ENCODE data around the gene BCR.
"Not testable (repeated sequence)": the region's sequence is repeated elsewhere in the genome, so short reads cannot be mapped to it uniquely, and the experiment has no call there.

The BCR gene

DNA sequence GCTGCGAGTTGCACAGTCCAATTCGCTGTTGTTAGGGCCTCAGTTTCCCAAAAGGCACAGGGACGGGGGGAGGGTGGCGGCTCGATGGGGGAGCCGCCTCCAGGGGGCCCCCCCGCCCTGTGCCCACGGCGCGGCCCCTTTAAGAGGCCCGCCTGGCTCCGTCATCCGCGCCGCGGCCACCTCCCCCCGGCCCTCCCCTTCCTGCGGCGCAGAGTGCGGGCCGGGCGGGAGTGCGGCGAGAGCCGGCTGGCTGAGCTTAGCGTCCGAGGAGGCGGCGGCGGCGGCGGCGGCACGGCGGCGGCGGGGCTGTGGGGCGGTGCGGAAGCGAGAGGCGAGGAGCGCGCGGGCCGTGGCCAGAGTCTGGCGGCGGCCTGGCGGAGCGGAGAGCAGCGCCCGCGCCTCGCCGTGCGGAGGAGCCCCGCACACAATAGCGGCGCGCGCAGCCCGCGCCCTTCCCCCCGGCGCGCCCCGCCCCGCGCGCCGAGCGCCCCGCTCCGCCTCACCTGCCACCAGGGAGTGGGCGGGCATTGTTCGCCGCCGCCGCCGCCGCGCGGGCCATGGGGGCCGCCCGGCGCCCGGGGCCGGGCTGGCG lies at the start of gene BCR:
Gene BCR (plus strand): TSS at position 209 of the 592 bp plus-strand sequence. CDS start 452 bp downstream, outside the sequence.
- peak; percentile 79 for DNase-seq

DNA sequence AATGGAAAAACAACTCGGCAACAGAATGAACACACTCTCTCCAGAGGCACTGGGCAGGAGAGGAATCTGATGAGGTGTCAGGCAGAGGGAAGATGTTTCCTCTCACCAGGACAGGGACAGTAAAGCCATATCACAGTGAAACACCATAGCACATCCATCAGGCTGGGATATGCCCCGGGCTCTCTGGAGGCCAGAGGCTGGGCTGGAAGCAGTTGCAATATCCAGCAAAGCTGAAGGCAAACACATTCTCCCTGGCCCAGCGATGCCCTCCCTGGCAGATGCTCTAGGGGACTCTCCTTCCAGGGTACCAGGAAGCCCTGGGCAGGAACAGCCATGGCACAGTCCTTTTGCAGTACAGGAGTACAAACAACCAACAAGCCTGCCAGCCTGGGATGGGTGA lies 49.6 kb upstream of the BCR start:
- DNase-seq = no peak

DNA sequence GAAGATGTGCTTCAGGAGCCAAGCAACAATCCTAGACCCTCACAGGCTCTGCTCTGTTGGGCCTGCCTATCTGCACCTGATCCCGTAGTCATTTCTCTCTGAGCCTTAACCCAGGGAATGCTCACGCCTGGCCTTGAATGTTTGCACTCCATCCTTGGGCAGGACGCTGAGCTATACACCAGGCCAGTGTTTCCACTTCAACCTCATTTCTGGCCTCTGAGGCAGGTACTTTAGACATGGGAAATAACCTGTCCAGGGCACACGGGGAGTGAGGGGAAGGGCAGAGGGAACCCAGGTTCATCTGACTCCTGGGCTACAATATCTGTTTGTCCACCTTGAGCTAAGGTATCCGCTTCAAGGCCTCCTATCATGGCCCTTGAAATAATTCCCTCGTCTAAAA lies 48.4 kb upstream of the BCR start:
- DNase-seq = no peak

DNA sequence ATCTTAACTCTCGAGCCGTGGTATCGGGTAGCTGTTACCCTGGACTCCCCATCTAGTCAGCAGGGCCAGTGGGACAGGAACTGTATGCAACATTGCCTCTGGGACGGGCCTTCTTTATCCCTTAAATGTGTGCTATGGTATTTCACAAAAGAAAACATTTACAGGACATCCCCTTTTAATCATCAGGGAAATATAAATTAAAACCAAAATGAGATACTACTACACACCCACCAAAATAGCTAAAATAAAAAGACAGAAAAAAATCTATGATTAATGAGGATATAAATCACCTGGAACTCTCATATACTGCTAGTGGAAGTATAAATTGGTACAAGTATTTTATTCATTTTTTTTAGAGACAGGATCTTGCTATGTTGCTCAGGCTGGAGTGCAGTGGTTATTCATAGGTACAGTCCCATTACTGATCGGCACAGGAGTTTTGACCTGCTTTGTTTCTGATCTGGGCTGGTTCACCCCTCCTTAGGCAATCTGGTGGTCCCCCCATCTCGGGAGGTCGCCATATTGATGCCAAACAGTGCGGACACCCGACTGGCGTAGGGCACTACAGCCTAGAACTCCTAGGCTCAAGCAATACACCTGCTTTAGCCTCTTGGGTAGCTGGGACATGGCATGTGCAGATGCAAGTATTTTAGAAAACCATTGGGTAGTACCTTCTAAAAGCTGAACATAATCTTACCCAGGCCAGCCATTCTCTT lies 47.8 kb upstream of the BCR start:
- no peak for DNase-seq

DNA sequence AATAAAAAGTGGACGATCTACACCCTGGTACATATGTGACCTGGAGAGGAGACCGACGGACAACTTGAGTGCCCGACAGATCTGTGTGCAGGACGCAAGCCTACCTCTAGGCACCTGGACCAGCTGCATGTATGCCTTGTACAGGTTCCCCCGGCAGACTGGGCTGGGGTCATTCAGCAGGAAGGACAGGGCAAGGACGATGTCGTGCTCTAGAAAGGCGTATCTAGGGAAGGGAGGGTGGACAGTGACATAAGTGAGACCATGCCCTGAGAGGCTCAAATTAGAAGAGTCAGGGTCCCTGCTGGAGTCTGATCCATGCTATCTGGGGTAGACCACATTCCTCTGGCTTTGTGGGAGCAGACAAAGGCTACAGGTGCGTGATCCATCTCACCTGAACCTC lies 46.4 kb upstream of the BCR start:
- DNase-seq = no peak

DNA sequence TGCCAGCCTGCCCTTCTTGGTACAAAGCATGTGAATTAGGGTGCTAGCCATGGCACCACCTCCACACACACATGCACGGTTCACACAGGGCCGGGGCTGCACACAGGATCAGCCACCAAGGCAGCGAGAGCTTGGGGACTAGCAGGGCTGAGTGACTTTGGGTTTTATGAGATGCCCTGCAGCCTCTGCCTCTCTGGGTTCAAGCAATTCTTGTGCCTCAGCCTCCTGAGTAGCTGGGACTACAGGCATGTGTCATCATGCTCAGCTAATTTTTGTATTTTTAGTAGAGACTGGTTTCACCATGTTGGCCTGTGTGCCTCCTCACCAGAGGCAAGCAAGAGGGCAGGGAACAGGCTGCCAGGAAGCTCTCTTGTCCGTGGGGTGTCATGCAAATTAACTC lies 43.3 kb upstream of the BCR start:
- not testable (repeated sequence) for DNase-seq

DNA sequence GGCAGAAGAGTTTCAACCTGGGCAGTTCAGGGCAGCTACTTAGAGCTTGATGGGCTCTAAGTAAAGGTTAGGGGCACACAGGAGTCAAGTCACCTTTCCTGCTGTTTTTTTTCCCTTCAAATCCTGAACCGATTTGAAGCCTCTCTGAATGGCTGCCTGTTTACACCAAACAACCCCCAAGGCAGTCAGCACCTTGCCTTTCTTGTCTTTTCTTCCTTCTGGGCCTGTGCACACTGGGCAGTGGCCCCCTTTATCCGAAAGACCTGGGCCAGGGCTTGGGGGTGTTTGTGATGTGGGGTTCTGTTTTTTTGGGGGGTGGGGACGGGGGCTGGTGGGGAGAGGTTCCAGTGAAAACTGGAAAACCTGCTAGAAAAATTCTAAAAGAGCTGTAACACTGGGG lies 42.8 kb upstream of the BCR start:
- no peak for DNase-seq

DNA sequence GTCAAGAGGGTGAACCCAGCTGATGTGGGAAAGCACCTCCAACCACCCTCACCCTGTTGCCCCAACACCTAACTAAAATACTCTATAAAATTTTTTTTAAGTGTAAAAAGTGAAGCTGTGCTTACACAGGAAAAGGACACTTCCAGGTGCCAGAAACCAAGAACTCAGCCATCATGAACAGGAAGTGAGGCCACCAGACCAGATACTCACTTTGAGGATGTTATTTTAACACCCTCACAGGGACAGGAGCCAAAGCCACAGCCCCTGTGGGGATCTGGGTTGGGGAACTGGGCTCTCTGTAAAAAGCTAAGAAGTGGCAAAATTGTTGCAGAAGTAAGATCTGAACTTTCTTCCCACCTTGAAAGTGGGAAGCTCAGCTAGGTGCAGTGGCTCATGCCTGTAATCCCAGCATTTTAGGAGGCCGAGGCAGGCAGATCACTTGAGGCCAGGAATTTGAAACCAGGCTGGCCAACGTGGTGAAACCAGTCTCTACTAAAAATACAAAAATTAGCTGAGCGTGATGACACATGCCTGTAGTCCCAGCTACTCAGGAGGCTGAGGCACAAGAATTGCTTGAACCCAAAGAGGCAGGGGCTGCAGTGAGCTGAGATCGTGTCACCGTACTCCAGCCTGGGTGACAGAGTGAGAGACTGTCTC lies 42.3 kb upstream of the BCR start:
- no peak for DNase-seq

DNA sequence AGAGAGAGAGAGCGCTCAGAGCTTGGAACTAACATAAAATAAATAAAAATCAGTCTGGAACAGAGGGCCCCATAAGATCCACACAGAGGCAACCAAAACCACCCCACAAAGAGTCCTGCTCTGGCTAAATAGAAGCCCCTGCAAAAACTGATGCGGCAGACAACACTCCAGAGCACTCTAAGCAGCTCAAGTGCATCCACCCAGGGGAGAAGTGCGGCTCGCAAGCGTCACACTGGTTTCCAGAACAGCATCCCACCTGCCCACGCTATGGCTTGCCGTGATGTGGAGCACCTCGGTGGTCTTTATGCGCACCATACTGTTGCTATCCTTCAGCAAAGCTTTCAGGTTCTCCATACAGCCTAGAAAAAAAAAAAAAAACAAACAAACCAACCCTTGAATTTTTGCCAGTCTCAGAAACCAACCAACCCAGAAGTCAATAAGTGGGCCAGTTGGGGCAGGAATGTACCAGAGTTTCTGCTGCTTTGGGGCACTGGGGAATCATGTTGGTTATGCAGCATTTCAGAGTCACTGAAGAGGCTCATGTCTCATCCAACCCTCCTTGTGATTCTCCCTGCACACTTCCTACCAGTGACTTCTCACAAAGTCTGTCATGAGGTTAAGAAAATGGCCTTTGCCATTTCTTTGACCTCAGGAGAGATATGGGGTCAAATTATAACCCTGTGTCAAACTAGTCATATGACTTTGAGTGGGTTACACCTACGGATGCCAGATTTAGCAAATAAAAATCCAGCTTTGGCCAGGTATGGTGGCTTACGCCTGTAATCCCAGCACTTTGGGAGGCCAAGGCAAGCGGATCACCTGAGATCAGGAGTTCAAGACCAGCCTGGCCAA lies 41.5 kb upstream of the BCR start:
- no peak for DNase-seq

DNA sequence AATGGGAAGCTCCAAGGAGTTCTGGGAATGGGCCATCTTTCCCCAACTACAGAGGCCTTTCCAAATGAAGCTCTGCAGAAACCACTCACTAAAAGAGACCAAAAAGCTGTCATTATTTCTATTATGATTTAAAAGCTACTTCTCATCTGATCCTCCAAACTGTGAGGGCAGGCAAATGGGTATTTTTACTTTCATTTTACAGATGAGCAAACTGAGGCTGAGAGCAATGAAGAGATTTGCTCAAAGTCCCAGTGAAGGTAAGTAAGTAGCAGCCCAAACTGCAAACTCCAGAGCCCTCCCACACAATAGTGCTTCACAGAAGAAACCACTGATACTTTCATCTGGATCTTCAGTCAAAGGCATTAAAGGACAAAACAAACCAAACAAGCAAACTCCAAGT lies 39.9 kb upstream of the BCR start:
- no peak for DNase-seq

DNA sequence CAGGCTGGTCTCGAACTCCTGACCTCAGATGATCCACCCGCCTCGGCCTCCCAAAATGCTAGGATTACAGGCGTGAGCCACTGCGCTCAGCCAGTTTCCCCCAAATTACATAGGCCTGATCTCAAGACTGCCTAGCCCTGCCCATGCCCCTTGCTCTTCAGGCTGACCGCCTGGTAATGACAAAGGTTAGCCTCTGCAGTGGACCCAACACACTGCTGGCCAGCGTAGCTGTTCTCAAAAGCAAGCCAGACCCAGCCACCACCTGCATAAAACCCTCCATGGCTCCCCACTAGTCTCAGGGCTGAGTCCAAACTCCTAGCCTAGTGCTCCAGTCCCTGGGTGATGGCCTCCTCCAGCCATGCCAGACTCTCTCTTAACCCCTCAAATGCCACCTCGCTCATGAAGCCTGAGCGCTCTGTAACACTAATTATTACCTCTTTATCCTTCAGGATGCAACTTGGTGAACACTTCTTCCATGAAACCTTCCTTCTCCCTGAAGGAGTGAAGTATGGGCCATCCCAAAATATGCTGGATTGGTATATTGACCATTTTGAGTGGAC lies 37.7 kb upstream of the BCR start:
- no peak for DNase-seq

DNA sequence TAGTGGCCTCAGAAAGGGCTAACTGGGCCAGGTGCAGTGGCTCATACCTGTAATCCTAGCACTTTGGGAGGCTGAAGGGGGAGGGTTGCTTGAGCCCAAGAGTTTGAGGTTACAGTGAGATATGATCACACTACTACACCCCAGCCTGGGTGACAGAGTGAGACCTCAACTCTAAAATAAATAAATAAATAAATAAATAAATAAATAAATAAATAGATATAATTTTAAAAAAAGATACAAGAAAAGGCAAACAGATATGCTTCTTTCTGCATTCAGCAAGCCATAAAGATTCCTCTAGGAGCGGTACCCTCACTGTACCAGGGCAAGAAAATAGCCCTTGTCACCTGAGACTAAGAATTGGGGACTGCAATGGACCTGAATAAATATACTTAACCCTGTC lies 37.2 kb upstream of the BCR start:
- DNase-seq = no peak

DNA sequence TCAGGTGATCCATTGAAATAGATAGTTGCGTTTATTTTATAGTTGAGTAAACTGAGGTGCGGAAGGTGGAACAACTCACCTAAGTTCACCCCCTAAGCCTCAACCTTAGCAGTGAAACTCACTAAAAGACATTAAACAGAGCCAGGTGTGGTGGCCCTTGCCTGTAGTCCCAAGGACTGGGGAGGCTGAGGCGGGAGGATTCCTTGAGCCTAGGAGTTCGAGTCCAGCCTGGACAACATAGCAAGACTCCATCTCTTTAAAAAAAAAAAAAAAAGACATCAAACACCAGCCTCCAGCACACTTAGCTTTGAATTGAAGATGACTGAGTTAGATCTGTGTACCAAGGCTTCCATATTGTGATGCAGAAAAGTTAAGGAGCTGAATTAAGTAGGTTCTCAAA lies 35.9 kb upstream of the BCR start:
- no peak for DNase-seq

DNA sequence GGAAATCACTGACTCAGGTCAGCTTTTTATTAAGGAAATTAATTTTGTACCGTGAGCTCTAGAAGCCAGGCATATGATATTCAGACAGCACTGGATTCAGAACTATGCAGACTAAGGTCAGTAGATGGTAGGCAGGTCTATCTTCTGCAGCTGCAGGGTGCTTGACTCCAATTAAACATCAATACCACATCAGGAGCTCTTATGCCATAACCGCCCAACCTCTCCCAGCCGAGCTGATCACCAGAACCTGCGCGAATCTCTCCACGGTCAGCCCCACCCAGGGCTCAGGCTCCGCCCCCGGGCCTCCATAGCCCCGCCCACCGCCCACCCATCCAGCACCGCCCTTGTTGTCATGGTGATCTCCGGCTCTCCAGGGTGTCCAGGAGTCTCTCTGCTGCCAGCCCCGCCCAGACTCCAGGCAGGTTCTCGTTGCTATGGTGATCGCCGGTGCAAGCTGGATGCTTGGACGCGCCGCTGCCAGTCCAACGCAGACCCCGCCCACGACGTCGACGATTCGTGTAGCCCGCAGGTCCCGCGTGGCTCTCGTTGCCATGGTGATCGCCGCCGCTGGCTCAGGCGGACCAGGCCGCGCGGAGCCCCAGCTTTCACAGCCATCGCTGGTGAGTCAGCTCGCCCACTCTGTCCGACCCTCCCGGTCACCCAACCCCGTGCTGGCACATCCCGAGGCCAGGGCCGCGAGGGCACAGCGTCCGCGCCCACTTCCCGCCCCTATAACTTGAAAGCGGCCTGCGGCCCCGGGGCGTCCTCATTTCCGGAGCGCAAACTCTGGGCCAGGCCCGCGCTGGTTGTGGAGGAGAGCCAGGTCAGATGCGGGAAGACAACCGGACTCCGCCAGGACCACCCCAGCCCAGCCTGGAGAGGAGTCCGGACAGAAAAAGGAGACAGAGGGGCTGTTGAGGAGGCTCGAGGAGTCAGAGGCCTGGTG lies 35.1 kb upstream of the BCR start, which contains the start of gene RAB36:
Gene RAB36 (plus strand): TSS at position 546 of the 946 bp plus-strand sequence. CDS start 1,140 bp downstream, outside the sequence.
- DNase-seq = peak; percentile 100

DNA sequence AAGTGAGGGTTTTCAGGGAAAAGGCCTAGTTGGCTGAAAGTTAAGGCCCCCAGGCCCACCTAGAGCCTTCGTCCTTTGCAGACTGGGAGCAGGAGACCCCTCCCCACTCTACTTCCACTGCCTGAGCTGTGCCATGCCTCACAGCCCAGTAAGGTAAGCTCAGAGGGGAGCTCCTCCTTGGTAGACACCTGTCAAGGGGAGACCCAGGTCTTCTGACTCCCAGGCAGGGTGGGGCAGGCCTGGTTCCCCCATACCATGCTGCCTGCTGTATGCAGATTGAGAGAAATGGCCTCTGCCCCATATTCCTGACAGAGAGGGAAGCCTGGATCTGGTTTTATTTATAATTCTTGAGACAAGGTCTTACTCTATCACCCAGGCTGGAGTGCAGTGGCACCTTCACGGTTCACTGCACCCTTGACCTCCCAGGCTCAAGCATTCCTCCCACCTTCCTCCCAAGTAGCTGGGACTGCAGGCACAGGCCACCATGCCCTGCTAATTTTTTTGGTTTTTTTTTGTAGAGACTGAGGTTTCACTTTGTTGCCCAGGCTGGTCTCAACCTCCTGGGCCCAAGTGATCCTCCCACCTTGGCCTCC lies 34.3 kb upstream of the BCR start:
- no peak for DNase-seq

DNA sequence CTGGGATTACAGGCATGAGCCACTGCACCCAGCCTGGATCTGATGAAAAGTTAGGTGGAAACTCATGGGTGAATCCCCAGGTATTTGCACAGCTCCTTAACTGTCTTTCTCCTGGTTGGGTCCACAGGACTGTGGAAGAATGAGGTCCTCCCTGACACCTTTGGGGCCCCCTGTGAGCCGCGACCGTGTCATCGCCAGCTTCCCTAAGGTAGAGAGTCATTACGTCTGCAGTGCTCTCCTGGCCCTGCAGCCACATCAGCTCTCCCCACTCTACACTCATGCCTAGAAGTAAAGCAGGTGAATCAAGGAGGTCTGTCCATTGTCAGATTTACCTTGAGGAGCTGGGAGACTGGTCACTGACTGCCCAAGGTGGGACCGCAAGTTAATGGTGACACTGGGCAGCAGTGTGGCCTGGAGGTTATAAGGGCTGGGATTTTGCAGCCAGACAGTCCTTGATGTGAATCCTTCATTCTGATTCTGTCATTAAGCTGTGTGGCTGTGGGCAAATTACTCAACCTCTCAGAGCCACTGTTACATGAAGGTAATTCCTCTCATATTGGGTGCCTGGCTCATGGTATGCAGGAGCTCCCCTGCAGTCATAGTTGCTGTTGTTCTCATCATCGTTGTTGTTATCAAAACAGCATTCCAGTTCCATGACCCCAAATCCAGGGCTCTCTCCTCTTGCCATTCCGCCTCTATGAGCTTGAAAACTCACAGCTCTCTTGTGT lies 33.7 kb upstream of the BCR start:
- DNase-seq = no peak

DNA sequence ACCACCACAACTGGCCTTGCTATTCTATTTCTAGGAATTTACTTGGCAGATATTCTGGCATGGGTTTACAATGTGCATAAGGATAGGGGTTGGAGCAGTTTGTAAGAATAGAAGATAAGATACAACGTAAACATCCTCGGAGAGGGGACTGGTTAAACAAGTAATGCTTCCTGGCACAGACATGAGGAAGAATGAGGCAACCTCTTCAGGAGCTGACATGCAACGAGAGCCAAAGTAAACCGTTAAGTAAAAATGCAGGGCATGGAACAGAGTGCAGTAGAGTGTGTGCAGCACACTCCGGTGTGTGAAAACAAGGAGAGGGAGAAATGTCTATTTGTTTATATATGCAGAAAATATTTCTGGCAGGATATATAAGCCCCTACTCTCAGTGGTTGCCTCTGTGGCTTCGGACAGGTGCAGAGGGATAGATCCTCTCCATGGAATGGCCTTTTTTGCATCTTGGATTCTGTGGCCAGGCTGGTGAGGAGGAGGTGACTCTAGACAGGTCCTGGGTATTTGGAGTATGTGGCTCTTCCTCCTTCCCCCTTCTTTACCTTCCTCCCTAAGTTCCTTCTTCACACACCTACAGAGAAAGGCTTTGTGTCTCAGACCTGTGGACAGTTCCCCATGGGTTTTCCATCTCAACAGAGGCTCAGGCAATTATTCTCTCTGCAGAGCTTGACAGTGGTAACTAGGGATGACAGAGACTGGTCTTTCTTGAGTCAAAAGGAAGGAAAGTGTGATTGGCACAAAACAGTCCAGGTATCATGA lies 32.5 kb upstream of the BCR start:
- DNase-seq = no peak

DNA sequence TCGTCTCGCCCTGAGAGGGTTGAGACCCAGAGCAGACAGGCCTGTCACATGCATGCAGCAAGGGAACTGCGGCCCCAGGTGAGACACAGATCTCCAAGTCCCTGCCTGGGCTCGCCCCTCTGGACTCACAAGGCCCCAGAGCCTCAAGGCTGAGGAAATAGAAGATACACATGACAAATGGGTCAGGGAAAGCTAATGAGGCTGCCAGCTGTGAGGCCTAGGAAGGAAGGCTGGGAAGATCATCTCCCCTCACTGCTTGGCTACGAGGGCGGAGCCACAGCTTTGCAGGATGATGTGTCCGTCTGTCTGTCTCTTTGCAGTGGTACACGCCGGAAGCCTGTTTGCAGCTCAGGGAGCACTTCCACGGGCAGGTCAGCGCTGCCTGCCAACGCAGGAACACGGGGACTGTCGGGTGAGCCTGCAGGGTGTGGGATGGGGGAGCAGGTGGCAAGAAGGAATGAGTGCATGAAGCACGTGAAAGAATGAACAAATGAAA lies 30.5 kb upstream of the BCR start:
- DNase-seq = no peak

DNA sequence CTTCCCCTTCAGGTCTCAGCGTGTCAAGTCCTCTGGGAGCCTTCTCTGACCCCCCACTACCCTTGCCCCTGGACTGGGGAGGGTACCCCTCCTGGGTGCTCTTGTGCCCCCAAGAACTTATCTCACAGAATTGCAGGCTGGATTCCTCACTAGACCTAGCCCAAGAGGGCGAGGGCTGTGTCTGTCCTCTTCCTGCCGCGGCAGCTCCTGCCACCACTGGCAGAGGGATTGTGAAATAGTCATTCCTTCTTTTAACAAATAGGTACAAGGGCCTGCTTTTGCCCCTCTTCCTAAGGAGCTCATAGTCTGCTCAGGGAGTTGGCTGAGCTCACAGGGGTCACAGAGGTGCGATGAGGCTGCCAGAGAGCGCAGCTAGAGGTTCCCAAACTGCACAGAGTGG lies 29.5 kb upstream of the BCR start:
- no peak for DNase-seq

DNA sequence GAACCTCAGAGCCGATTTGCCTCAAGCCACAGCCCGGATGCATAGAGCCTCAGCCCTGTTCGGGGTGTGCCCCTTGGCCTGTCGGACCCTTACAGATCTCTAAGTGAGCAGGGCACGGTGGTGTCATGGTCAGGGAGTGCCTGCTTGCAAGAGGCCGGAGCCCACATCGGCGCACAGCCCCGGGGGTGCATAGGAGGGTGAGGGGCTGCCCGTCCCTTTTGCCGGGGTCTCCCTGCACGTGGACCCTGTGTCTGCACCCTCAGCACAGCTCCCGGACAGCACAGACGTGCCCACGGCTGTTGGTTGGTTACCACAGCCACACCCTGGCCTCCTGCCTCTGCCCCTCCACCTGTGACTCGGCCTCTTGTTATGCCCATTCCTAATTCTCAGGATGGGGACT lies 28.5 kb upstream of the BCR start:
- DNase-seq = no peak

All from islet precursor cell (in vitro differentiated cells).